K562 (cell line): Measurements from ENCODE around the gene GRIN1. TPM values are rescaled to one million over a fixed set of nuclear protein-coding genes. Genes with fewer than 3 reads are reported as not detected.
A peak's percentile ranks its signal among the peaks of the same experiment; 100 is the strongest.

ENCODE experiments used
- BDP1 ChIP-seq: IDR thresholded peaks from 3 replicates; pipeline ENCODE4 v1.6.1; 2011; ENCODE audit not compliant: insufficient read length, insufficient read depth
- BRD4 ChIP-seq: fragments of 200-600 bp; sonication (generic); IDR thresholded peaks from 2 replicates; pipeline ENCODE4 v1.6.1; 2017; ENCODE audit warnings: inconsistent platforms
- CC2D1A ChIP-seq: fragments of 450-650 bp; IDR thresholded peaks from 2 replicates; pipeline ENCODE4 v1.6.1; 2017; ENCODE audit warnings: mild to moderate bottlenecking
- E2F3 ChIP-seq: fragments of 250-450 bp; sonication (Bioruptor Pico); IDR thresholded peaks from 2 replicates; pipeline ENCODE4 v1.4.0; 2020; ENCODE audit warnings: mild to moderate bottlenecking
- EP400 ChIP-seq: fragments of 450-650 bp; IDR thresholded peaks from 2 replicates; pipeline ENCODE4 v1.6.1; 2017; ENCODE audit warnings: antibody characterized with exemption, mild to moderate bottlenecking, moderate library complexity
- FOXJ2 ChIP-seq: fragments of 200-800 bp; sonication (Bioruptor generic); IDR thresholded peaks from 2 replicates; pipeline ENCODE4 v1.6.1; 2016; ENCODE audit warnings: missing genetic modification characterization, missing compliant biosample characterization
- FOXM1 ChIP-seq, 2 experiments: fragments of 450-650 bp in 1 of 2; sonication (generic) in 1 of 2; formaldehyde crosslinking in 1 of 2; IDR thresholded peaks; 2 replicates each; pipeline versions ENCODE4 v1.6.1 to v1.9.0; 2017 to 2022; ENCODE audit warnings: low read depth in 2 of 2, mild to moderate bottlenecking in 2 of 2, missing genetic modification reagents in 1 of 2, moderate library complexity in 1 of 2
- HDAC8 ChIP-seq: fragments of 450-650 bp; IDR thresholded peaks from 2 replicates; pipeline ENCODE4 v1.6.1; 2016; ENCODE audit warnings: mild to moderate bottlenecking, missing genetic modification characterization, moderate library complexity, missing compliant biosample characterization
- KAT8 ChIP-seq: fragments of 450-650 bp; IDR thresholded peaks from 2 replicates; pipeline ENCODE4 v1.6.1; 2016; ENCODE audit warnings: low read depth, mild to moderate bottlenecking
- SP2 ChIP-seq: IDR thresholded peaks from 2 replicates; pipeline ENCODE4 v1.6.1; 2011; ENCODE audit warnings: mild to moderate bottlenecking, low read depth, low read length, moderate library complexity; ENCODE audit not compliant: poor library complexity, severe bottlenecking; ENCODE audit errors: extremely low read depth
- SRSF7 ChIP-seq: fragments of 200-400 bp; formaldehyde crosslinking; optimal IDR thresholded peaks from 2 replicates; pipeline ENCODE3; 2017; ENCODE audit warnings: mild to moderate bottlenecking, low read depth, low read length
- STAT6 ChIP-seq: sonication (generic); formaldehyde crosslinking; IDR thresholded peaks from 2 replicates; pipeline ENCODE4 v1.8.1; 2023; ENCODE audit warnings: mild to moderate bottlenecking, missing genetic modification reagents
- TCF7 ChIP-seq: sonication (generic); IDR thresholded peaks from 2 replicates; pipeline ENCODE4 v1.6.1; 2016; ENCODE audit warnings: antibody characterized with exemption, borderline replicate concordance
- U2AF2 ChIP-seq: fragments of 200-400 bp; formaldehyde crosslinking; optimal IDR thresholded peaks from 2 replicates; pipeline ENCODE3; 2017; ENCODE audit warnings: low read depth, mild to moderate bottlenecking, low read length
- VEZF1 ChIP-seq: fragments of 200-800 bp; sonication (Bioruptor generic); IDR thresholded peaks from 2 replicates; pipeline ENCODE4 v1.6.1; 2017; ENCODE audit warnings: missing genetic modification characterization, missing compliant biosample characterization
- ZBTB1 ChIP-seq: sonication (generic); formaldehyde crosslinking; IDR thresholded peaks from 2 replicates; pipeline ENCODE4 v1.8.1; 2023; ENCODE audit warnings: missing genetic modification reagents, low read depth, mild to moderate bottlenecking, borderline replicate concordance
- ZNF239 ChIP-seq: fragments of 250-450 bp; sonication (Bioruptor Pico); IDR thresholded peaks from 2 replicates; pipeline ENCODE4 v1.4.0; 2020; ENCODE audit warnings: mild to moderate bottlenecking
- ZNF274 ChIP-seq: IDR thresholded peaks from 2 replicates; pipeline ENCODE4 v1.6.1; 2011; ENCODE audit warnings: low read depth, mild to moderate bottlenecking, low read length, moderate library complexity, borderline replicate concordance
- ZNF586 ChIP-seq: fragments of 450-650 bp; formaldehyde crosslinking; conservative IDR thresholded peaks from 2 replicates; pipeline ENCODE4 v1.4.0; 2020; ENCODE audit warnings: mild to moderate bottlenecking, moderate library complexity
- polyA plus RNA-seq, 8 experiments: library from polyadenylated mRNA; depleted of rRNA in 4 of 8; stranded (reverse) in 5 of 8; unstranded in 3 of 8; fragments of >200 nt; fragmentation: Nextera tagmentation in 2 of 8; fragmentation: Illumina TruSeq in 1 of 8; extraction: Ambion mirVana in 2 of 8; extraction: Trizol in 1 of 8; gene quantifications; 2 replicates each; pipeline versions ENCODE4 v1.2.1 to v1.2.3, GENCODE V29; 2011 to 2014; ENCODE audit warnings: inconsistent platforms in 1 of 8, missing spikeins in 1 of 8
- total RNA-seq, 7 experiments: library from RNA; depleted of rRNA in 6 of 7; stranded (reverse); fragments of >200 nt in 6 of 7; fragmentation: Illumina TruSeq in 2 of 7; extraction: Trizol in 2 of 7; gene quantifications; 2 replicates each; pipeline versions ENCODE4 v1.2.1 to v1.2.3, GENCODE V29; 2011 to 2021; ENCODE audit warnings: low replicate concordance in 1 of 7

GRIN1 gene
- total and polyA plus RNA-seq, 9 of the 15 experiments (the other 6 are each of a cell fraction or from before 2014, with no cell fraction given), result 0.03 to 0.35 (median 0.16) TPM; not detected in 6

GRCh38 chr9:137200311-137201204 lies 61.6 kb downstream of the GRIN1 start, which contains the start of gene TPRN (continued):
- peak; percentile 59; the same call in 1 of the 2 replicates for TF ChIP-seq VEZF1
- TF ChIP-seq SP2, result peak; percentile 86
- TF ChIP-seq ZNF274, result no peak
- TF ChIP-seq ZNF239 (CRISPR knock-in tag), result no peak
- no peak for TF ChIP-seq BRD4
- TF ChIP-seq TCF7, result no peak
- no peak for TF ChIP-seq E2F3 (CRISPR knock-in tag)
- TF ChIP-seq FOXJ2 (tag), result no peak
- TF ChIP-seq SRSF7, result no peak
- no peak; the same call in 1 of the 2 replicates for TF ChIP-seq STAT6 (CRISPR knock-in tag)
- TF ChIP-seq U2AF2, result no peak
- no peak for TF ChIP-seq CC2D1A
- TF ChIP-seq BDP1, result no peak
- TF ChIP-seq ZBTB1 (CRISPR knock-in tag), result no peak
- peak; percentile 82; the same call in 1 of the 2 replicates for TF ChIP-seq EP400
- TF ChIP-seq FOXM1 (IDR thresholded peaks at IDR 0.05; ENCODE audit: low read depth), result no peak
- no peak for TF ChIP-seq FOXM1 (CRISPR knock-in tag; IDR thresholded peaks at IDR 0.05; ENCODE audit: low read depth)
- TF ChIP-seq ZNF586 (CRISPR knock-in tag), result no peak
- TF ChIP-seq HDAC8 (tag), result no peak
- no peak for TF ChIP-seq KAT8
